Amniotic epithelial cell (primary cell): ENCODE results near the gene KLF2.
A peak's percentile ranks its signal among the peaks of the same experiment; 100 is the strongest.
"Not testable (repeated sequence)": the region's sequence is repeated elsewhere in the genome, so short reads cannot be mapped to it uniquely, and the experiment has no call there.

Source experiments
- DNase-seq: peaks from one replicate; pipeline ENCODE4 v3.0.0-alpha.2; 2010; ENCODE audit warnings: low read depth

Gene KLF2

GRCh38 chr19:16338470-16339360, 14.1 kb downstream of the KLF2 start:
- DNase-seq, result peak; percentile 78

DNA sequence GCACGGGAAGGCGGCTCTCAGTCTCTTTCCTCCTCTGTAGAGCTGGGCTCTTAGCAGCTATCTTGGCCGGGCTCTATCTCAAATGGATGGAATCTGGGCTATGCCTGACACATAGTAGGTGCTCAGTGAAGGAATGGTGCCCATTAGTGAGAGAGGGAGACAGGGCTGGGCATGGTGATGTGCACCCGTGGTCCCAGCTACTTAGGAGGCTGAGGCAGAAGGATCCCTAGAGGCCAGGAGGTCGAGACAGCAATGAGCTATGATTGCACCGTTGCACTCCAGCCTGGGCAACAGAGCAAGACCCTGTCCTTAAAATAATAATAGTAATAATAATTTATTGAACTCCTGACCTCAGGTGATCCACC, 14.7 kb downstream of the KLF2 start:
- no peak for DNase-seq

GRCh38 chr19:16340092-16340491, 15.5 kb downstream of the KLF2 start:
- peak; percentile 75 for DNase-seq

GRCh38 chr19:16340654-16341053, 16.0 kb downstream of the KLF2 start:
- no peak for DNase-seq

- no peak for DNase-seq
These were observed 17.5 kb downstream of the KLF2 start for GRCh38 chr19:16342002-16342715.

- no peak for DNase-seq
These were observed 18.5 kb downstream of the KLF2 start for GRCh38 chr19:16343156-16343555.

GRCh38 chr19:16345457-16345856, 20.8 kb downstream of the KLF2 start:
- DNase-seq, result no peak

GRCh38 chr19:16347099-16347498, 22.5 kb downstream of the KLF2 start:
- DNase-seq, result not testable (repeated sequence)

DNA sequence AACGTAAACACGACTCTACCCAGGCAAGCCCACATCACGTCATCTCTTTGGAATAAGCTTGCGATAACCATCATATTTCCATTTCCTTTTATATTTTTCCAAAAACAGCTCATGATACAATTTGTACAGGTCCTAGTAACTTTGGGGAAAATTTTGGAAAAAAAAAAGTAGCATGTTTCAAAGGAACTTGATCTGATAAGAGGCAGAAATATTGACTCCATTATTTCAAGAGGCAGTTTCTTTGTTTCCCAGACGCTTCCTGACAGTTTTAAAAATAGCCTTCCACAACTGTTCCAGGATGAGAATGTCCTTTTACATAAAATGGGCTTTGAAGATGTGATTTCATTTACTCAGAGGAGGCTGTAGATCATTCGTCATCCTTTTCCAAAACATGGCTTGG, 23.1 kb downstream of the KLF2 start:
- DNase-seq, result no peak

- DNase-seq, result no peak
These were observed 25.0 kb downstream of the KLF2 start for GRCh38 chr19:16349551-16350152.

DNA sequence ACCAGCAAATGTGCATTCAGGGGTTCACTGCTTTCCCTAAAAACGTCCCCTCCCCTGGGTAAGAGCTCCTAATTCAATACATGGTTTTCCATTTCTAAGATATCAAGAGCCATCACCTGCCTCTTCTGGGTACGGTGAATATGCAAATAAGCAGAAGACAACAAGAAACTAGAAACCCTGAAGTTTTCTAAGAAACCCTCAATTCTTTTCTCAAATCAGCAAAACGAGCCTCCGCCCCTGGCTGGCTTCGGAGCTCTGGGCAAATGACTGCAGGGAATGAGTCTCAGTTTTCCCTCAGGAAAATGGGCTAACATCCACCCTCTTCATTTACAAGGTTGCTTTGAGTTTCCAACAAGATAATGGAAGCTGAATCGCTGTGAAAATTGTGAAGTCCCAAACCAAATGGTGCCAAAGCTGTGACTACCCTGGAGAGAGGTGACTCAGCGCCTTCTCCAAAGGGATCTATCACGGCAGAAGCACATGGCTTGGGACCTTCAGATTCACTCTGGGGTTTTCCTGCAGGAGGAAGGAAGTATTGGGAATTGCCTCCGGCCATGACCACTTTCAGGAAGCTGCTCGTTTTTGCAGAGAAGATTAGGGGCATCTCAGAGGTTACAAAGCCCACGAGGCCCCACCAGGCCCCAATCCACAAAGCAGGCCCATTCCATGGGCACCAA, 26.6 kb downstream of the KLF2 start:
- DNase-seq, result no peak

DNA sequence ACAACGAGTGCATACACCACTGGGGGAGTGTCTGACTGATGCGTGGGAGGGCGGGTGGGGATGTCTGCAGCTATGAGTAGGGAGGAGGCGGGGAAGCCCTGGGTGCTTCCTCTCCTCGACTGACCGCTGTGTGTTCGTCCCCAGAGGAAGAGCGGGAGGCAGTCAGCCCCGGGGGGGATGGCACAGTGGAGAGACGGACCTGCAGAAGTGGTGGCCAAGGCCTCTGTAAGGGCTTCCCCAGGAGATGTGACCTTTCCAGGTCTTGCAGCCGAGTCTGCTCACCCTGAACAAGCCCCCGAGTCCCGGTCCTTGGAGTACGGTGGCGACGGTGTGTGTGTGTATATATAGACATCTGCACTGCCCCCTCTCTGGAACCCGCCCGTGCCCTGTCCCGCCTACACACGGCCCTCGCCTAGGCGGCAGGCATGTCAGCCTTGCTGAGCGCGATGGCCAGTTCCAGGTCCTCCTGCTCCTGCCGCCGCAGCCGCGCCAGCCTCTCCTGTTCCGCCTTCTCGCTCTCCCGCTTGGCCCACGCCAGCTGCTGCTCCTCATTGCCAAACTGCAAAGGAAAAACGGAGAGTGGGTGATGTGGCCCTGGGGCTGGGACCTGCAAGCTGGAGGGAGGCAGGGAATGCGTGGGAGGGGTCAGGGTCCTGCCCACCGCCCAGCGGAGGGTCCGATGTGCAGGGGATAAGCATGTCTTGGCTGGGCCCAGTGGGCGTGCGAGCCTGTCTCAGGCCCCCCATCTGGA, 30.8 kb downstream of the KLF2 start:
- DNase-seq, result peak; percentile 60

- DNase-seq, result no peak
These were observed 33.8 kb downstream of the KLF2 start for GRCh38 chr19:16358456-16358855.

GRCh38 chr19:16359074-16359473, 34.4 kb downstream of the KLF2 start:
- DNase-seq, result no peak

- DNase-seq, result no peak
These were observed 35.3 kb downstream of the KLF2 start for GRCh38 chr19:16359964-16360363.

- no peak for DNase-seq
These were observed 36.1 kb downstream of the KLF2 start for GRCh38 chr19:16360738-16361137.

DNA sequence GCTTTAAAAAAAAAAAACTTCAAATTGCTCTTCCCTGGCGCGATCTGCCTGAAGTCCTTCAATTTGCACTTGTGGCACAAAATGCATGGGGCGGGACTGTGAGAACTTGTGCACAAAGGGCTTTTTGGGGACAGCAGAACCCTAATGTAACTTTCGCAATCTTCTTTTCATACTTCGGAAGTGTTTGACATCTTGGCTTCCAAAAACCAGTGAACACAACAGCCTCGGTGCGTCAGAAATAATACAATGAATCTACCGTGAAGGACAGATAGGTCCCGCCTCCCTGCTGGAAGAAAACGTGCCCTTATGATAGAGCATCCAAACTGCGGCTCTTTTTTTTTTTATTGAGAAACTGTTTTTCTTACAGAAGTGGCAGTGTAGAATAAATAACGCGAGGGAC, 36.6 kb downstream of the KLF2 start:
- no peak for DNase-seq

GRCh38 chr19:16361926-16362325, 37.3 kb downstream of the KLF2 start:
- DNase-seq, result no peak

- no peak for DNase-seq
These were observed 38.7 kb downstream of the KLF2 start for GRCh38 chr19:16363133-16363851.

DNA sequence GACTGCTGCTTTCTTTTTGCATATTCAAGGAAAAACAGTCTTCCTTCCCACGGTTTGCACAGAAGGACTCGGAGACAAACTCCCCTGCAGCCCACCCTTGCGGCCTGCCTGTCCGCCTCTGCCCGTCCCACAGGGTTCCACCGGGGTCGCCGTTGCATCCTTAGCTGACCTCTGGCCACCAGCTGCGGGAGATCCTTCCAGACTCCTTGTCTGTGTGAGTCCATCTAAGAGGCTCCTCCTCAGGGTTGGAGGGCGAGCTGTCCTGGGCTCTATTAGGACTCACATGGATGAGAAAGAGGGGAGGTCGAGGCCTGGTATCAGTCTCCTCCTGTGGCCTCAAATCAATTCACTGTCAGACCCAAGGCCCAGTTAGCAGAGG, 39.2 kb downstream of the KLF2 start:
- no peak for DNase-seq

DNA sequence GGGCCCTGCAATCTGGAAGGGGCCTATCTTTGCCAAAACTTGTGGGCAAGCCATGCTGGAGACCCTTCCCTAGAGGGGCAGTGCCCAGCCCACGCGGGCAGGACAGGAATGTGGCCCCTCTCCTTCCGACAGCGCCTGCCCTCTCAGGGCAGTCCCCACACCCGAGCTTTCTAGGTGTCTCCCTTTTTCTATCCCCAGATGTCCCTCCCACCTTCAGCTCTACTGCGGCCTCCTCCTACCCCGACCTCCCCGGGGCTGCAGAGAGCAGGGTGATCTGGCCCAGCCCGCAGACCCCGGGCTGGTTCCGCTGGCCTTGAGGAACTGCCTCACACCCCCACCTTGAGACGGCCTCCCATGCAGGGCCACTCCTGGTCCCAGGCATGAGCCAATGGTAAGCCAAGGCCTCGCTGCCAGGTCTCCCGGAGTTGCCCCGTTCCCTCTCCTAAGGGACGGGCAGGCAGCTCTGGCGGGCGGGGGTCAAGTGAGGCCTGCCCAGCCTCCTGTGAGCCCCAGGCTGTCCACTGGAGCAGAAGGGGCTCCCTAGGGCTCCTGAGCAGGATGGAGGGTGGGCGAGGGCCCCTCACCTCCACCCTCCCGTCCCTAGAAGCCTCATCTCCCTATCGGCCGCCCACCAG, 39.7 kb downstream of the KLF2 start:
- no peak for DNase-seq
